Thymus (tissue), 11 donors: ENCODE data around the gene CELF2. TPM values are rescaled to one million over a fixed set of nuclear protein-coding genes. Genes with fewer than 3 reads are reported as not detected.
"Not testable (repeated sequence)": the region's sequence is repeated elsewhere in the genome, so short reads cannot be mapped to it uniquely, and the experiment has no call there.

Source experiments
- DNase-seq, 9 donors: peaks; one replicate each; pipeline ENCODE4 v3.0.0-alpha.2; 2013; ENCODE audit warnings: low spot score in 9 of 9, low read depth in 6 of 9, missing footprints in 1 of 9
- H3K27ac ChIP-seq, 2 donors: one replicate each; pipeline ENCODE4 v1.5.1; 2013; ENCODE audit warnings: control low read depth in 1 of 2, low read depth in 1 of 2, low read length in 1 of 2, mild to moderate bottlenecking in 1 of 2, moderate library complexity in 1 of 2
- H3K27me3 ChIP-seq, 2 donors: one replicate each; pipeline ENCODE4 v1.5.1; 2013; ENCODE audit warnings: low read length in 1 of 2; ENCODE audit not compliant: control insufficient read depth in 2 of 2, insufficient read depth in 1 of 2
- H3K36me3 ChIP-seq, 2 donors: one replicate each; pipeline ENCODE4 v1.5.1; 2013; ENCODE audit warnings: low read length in 1 of 2, mild to moderate bottlenecking in 1 of 2, moderate library complexity in 1 of 2; ENCODE audit not compliant: control insufficient read depth in 2 of 2, insufficient read depth in 2 of 2
- H3K4me1 ChIP-seq, 2 donors: one replicate each; pipeline ENCODE4 v1.5.1; 2013; ENCODE audit warnings: low read length in 2 of 2; ENCODE audit not compliant: control insufficient read depth in 2 of 2, insufficient read depth in 2 of 2
- H3K4me3 ChIP-seq, 2 donors: one replicate each; pipeline ENCODE4 v1.5.1; 2013; ENCODE audit warnings: low read length in 2 of 2, control low read depth in 1 of 2, mild to moderate bottlenecking in 1 of 2
- H3K9me3 ChIP-seq, 2 donors: one replicate each; pipeline ENCODE4 v1.5.1; 2013; ENCODE audit warnings: low read length in 1 of 2, mild to moderate bottlenecking in 1 of 2; ENCODE audit not compliant: control insufficient read depth in 2 of 2, insufficient read depth in 1 of 2
- WGBS: extraction: QIAGEN DNeasy Blood & Tissue Kit; methylation state at CpG from one replicate; pipeline ENCODE4 v1.1.7; 2013; 5-methylcytosine and 5-hydroxymethylcytosine counted together
- polyA plus RNA-seq: library from polyadenylated mRNA; stranded (reverse); fragments of 200-250 nt; gene quantifications from one replicate; pipeline ENCODE4 v1.2.3, GENCODE V29; 2013
- total RNA-seq: library from RNA; stranded (reverse); fragments of 120-200 nt; gene quantifications from one replicate; pipeline ENCODE4 v1.2.4, GENCODE V29; 2013
- donor health status: healthy.

Gene CELF2
- total and polyA plus RNA-seq, 2 donors: 42.4 to 48.1 TPM

- Histone ChIP-seq H3K27ac (no peak overlapping the region), H3K4me1 (peaks cover 11 to 37% of the 10 kb centered on the region in 2 donors), H3K4me3 (no peak overlapping the region), H3K27me3 (no peaks in the 10 kb centered on the region), H3K36me3 (peaks cover 12 to 27% of the 10 kb centered on the region in 2 donors), H3K9me3 (no peaks in the 10 kb centered on the region)
- 95% methylated on average over 10 of the region's 10 CpGs for WGBS
- DNase-seq: no peak
Measured at GRCh38 chr10:11338160-11338844, 320.6 kb downstream of the CELF2 start.

- 87% methylated on average over 7 of the region's 7 CpGs for WGBS
- Histone ChIP-seq H3K9me3 (peaks cover 0 to 1% of the 10 kb centered on the region in 2 donors), H3K4me3 (no peak overlapping the region), H3K27me3 (no peaks in the 10 kb centered on the region), H3K4me1 (peaks cover 11 to 36% of the 10 kb centered on the region in 2 donors), H3K27ac (no peak overlapping the region), H3K36me3 (peaks cover 12 to 25% of the 10 kb centered on the region in 2 donors)
- DNase-seq: no peak
Measured at GRCh38 chr10:11339013-11339412, 321.3 kb downstream of the CELF2 start.

GRCh38 chr10:11339660-11340059 lies 322.0 kb downstream of the CELF2 start:
- peaks cover 9 to 21% of the 10 kb centered on the region in 2 donors for H3K36me3 ChIP-seq
- H3K27me3 ChIP-seq: no peaks in the 10 kb centered on the region
- no peak for DNase-seq
- peaks cover 9 to 34% of the 10 kb centered on the region in 2 donors for H3K4me1 ChIP-seq
- H3K4me3 ChIP-seq: no peak overlapping the region
- no peak overlapping the region for H3K27ac ChIP-seq
- 95% methylated on average over 18 of the region's 18 CpGs for WGBS
- peaks cover 2 to 8% of the 10 kb centered on the region in 2 donors for H3K9me3 ChIP-seq

- Histone ChIP-seq H3K4me1 (peaks cover 10 to 33% of the 10 kb centered on the region in 2 donors), H3K9me3 (peaks cover 2 to 9% of the 10 kb centered on the region in 2 donors), H3K4me3 (no peak overlapping the region), H3K27me3 (no peaks in the 10 kb centered on the region), H3K36me3 (peaks cover 0 to 6% of the 10 kb centered on the region in 2 donors), H3K27ac (peak overlapping the region in 1 of 2 donors; percentile 26)
- WGBS: 79% methylated on average over 5 of the region's 5 CpGs
- DNase-seq: no peak
Measured at GRCh38 chr10:11341283-11341960, 323.8 kb downstream of the CELF2 start.

DNA sequence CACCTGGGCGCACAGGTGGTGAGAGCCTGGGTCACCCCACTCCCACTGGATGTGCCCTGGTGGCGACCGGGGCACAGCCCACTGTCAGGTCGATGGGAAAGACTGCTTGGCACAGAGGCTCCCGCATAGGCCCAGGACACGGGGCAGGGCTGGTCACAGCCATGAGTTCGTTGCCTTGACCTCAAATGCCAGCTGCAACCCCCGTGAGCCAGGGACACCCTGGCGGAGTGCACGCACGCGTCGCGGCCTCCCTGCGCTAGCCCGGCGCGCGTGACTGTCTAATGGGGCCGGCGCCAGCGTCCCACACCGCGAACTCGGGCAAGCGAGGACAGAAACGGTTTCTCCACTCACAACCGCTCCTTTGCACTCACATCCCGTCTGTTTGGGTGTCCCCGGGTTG lies 326.4 kb downstream of the CELF2 start:
- no peak overlapping the region for H3K27ac ChIP-seq
- H3K36me3 ChIP-seq: no peaks in the 10 kb centered on the region
- no peak overlapping the region for H3K4me3 ChIP-seq
- DNase-seq: no peak
- H3K4me1 ChIP-seq: peaks cover 10 to 14% of the 10 kb centered on the region in 2 donors
- no peaks in the 10 kb centered on the region for H3K27me3 ChIP-seq
- H3K9me3 ChIP-seq: peaks cover 2 to 13% of the 10 kb centered on the region in 2 donors
- WGBS: 98% methylated on average over 30 of the region's 30 CpGs

GRCh38 chr10:11344550-11344949 lies 326.9 kb downstream of the CELF2 start:
- no peaks in the 10 kb centered on the region for H3K27me3 ChIP-seq
- no peak overlapping the region for H3K4me3 ChIP-seq
- peaks cover 10 to 14% of the 10 kb centered on the region in 2 donors for H3K4me1 ChIP-seq
- DNase-seq: peak in 2 of 9 donors; percentile 29 to 34
- 78% methylated on average over 28 of the region's 28 CpGs for WGBS
- no peaks in the 10 kb centered on the region for H3K36me3 ChIP-seq
- H3K9me3 ChIP-seq: peaks cover 2 to 13% of the 10 kb centered on the region in 2 donors
- H3K27ac ChIP-seq: peak overlapping the region; percentile 44 to 66

- H3K9me3 ChIP-seq: peaks cover 2 to 13% of the 10 kb centered on the region in 2 donors
- H3K4me1 ChIP-seq: peaks cover 10 to 14% of the 10 kb centered on the region in 2 donors
- H3K4me3 ChIP-seq: no peak overlapping the region
- H3K27ac ChIP-seq: peak overlapping the region; percentile 20 to 44
- no peaks in the 10 kb centered on the region for H3K36me3 ChIP-seq
- peak in 3 of 9 donors; percentile 37 to 67 (median 47) for DNase-seq
- no peaks in the 10 kb centered on the region for H3K27me3 ChIP-seq
- WGBS: 72% methylated on average over 10 of the region's 10 CpGs
Measured at GRCh38 chr10:11345224-11346054, 327.8 kb downstream of the CELF2 start.

DNA sequence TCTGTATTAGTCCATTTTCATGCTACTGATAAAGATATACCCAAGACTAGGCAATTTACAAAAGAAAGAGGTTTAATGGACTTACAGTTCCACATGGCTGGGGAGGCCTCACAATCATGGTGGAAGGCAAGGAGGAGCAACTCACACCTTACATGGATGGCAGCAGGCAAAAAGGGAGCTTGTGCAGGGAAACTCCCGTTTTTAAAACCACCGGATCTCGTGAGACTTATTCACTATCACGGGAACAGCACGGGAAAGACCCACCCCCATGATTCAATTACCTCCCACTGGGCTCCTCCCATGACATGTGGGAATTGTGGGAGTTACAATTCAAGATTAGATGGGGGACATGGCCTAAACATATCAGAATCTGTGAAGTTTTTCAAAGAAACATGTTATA lies 329.9 kb downstream of the CELF2 start:
- WGBS: 97% methylated on average over 5 of the region's 5 CpGs
- Histone ChIP-seq H3K4me1 (peaks cover 10 to 11% of the 10 kb centered on the region in 2 donors), H3K9me3 (peaks cover 2 to 19% of the 10 kb centered on the region in 2 donors)
- not testable (repeated sequence) for DNase-seq, H3K27ac ChIP-seq, H3K36me3 ChIP-seq, H3K4me3 ChIP-seq, H3K27me3 ChIP-seq
